Karpas-422 (cell line): ENCODE measurements around the gene MISFA. TPM values are rescaled to one million over a fixed set of nuclear protein-coding genes. Genes with fewer than 3 reads are reported as not detected.

ENCODE experiments used
- total RNA-seq: library from RNA; depleted of rRNA; stranded (reverse); fragments of >200 nt; shearing (Covaris generic); gene quantifications from 2 replicates; pipeline ENCODE4 v1.2.3, GENCODE V29; 2014; ENCODE audit warnings: low replicate concordance; rRNA removed

Gene MISFA
- total RNA-seq, 1 experiment from 2014 or later: 1.2 TPM

Other genes starting within 250 kb of the MISFA start
- 586 and 711 TPM in 2 replicates for gene LDHA, start 205.2 kb upstream of the MISFA start, total RNA-seq
- gene LDHC, start 187.5 kb upstream of the MISFA start, total RNA-seq: not detected in 2 replicates
- not detected in 2 replicates for gene LDHAL6A, start 143.9 kb upstream of the MISFA start, total RNA-seq
- gene TSG101, start 72.8 kb upstream of the MISFA start, total RNA-seq: 54.2 and 105 TPM in 2 replicates
- gene UEVLD, start 11.1 kb upstream of the MISFA start, total RNA-seq: 10.4 and 14.8 TPM in 2 replicates
- gene SPTY2D1, start 34.6 kb downstream of the MISFA start, total RNA-seq: 11.1 TPM in 2 replicates
- gene TMEM86A, start 99.0 kb downstream of the MISFA start, total RNA-seq: 0.14 and 0.45 TPM in 2 replicates
- not detected in 2 replicates for gene IGSF22, start 126.4 kb downstream of the MISFA start, total RNA-seq
- gene PTPN5, start 192.0 kb downstream of the MISFA start, total RNA-seq: not detected in 2 replicates